NCI-H2107 treated with DMSO at 0.1 percent for 48 hours (cell line): ENCODE measurements around the gene IQSEC1.

Experiments
- DNase-seq: peaks from one replicate; lab custom pipeline; 2025; ENCODE audit not compliant: unreplicated experiment; lab: John Stamatoyannopoulos, UW

Gene IQSEC1

GRCh38 chr3:12898965-12899755 lies 174.1 kb downstream of the IQSEC1 start:
- no peak for DNase-seq

- no peak for DNase-seq
Observed at GRCh38 chr3:12898290-12898964, 174.8 kb downstream of the IQSEC1 start.

DNA sequence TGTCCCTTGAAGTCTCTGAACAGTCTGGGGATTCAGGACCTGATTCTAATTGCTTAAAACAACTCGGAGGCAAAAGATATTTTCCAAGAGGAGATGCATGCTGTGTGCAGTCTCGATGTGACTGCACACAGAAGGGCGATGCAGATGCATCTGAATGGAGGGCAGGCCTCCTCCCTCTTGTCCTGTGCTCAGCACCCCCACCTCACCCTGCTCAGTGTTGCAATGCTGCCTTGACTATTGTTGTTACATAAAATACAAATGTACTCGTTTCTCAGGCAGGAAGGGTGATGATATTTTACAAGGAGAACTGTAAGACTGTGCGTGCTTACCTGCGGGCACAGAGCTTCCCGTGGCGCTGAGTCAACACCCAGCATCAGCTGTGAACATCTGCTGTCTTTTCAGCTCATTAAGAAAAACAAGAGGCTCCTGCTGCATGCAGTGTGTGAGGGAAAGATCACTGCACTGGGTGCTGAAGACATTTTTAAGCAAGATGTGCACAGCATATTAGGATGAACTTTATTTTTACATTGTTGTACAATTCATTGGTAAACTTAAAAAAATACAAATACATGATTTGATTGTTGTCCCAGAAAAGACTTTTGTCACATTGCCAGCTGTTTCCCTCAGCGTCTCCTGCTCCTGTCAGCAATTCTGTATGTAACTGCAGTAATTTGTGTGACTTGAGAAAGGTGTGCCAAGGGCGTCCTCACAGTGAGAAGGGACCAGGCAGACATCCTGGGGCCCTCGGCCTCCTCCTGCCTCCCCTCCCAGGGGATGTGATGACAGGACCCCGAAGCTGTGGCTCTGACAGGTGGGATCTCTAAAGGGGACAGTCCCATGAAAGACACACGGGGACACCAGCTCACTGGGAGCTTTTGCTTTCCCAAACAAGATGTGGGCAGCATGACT lies 175.6 kb downstream of the IQSEC1 start:
- no peak for DNase-seq

DNA sequence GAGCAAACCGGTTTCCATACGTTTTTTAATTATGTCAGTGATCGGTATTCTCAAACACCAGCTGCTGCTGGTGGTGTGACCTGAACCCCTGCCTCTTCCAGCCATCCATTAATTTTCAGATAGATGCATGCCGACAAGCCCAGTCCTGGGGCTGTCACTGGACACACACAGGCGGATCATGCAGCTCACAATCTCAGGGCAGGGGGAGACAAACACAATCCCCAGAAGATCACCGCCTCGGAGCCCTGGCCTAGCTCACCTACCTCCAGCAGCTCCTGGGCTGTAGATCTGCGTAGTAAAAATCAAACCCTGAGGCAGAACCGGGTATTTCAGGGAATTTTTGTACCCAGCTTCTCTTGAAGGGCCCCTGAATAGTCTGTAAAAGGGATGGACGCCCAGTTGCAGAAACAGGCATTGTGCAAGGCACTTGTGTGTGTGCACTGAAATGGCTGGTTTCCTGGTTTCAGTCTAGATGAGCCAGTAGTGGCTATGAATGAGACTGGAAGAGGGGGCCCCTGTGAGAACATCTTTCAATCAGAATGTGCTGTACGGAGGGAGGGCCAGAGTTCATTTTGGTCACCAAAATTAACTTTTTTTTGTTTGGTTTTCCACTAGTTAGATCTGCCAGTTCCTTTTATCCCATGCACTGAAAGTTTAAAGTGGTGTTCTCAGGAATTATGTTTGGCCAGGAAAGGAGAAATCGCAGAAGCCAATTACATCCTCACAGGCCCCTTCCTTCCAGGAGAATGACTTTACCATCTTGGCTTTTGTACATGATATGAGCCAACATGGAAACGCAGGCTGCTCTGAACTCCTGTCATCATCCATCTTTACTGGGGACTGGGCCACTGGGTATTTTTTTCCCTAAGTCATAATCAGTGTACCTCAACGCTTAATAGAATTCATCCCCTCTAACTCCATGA lies 176.9 kb downstream of the IQSEC1 start:
- no peak for DNase-seq

DNA sequence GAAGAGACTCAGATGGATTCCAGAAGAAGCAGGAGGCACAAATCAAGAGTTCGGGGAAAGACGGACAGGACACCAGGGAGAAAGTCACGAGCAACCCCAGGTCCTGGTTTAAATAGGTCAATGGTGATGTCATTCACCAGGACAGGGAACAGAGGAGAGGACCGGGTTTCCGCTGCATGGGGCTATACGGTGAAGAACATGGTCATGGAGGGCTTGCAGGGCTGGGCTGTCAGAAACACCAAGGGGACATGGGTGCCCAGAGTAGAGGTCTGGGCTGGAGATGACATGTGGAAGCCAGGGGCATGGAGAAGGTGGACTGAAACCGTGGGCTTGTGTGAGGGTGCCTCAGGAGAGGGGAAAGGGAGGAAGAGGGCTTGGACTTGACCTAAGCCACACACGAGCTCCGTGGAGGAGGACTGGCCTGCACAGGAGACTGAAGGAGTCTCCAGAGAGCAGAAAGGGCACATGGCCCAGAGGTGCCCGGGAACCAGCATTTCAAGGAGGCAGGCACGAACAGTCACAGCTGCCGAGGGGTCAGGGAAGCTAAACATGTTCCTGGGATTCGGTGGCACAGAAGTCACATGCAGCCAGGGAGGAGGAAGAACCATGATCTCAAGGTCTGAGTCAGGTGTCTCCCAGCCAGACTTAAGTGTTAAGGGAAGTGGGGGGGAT lies 177.7 kb downstream of the IQSEC1 start:
- DNase-seq = no peak

GRCh38 chr3:12894629-12895028 lies 178.6 kb downstream of the IQSEC1 start:
- DNase-seq = no peak

DNA sequence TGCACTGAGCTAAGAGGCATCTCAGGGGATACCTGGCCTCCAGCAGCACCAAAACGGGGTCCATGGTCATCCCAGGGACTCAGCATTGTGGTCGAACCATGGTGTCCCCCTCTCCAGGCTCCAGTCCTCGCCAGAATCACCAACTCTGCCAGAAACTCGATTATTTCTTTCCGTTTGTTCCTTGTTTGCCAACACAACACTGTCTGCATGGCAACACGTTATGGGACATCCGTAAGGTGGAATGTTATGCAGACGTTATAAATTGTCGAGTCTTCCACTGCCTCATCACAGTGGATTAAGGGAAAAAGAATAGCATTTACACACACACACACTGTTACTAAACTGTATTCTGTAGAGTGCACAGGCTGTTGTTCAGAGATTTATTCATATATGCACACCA lies 179.4 kb downstream of the IQSEC1 start:
- DNase-seq = no peak

GRCh38 chr3:12893247-12893646 lies 180.0 kb downstream of the IQSEC1 start:
- no peak for DNase-seq

- no peak for DNase-seq
Observed at GRCh38 chr3:12892840-12893189, 180.4 kb downstream of the IQSEC1 start.

DNA sequence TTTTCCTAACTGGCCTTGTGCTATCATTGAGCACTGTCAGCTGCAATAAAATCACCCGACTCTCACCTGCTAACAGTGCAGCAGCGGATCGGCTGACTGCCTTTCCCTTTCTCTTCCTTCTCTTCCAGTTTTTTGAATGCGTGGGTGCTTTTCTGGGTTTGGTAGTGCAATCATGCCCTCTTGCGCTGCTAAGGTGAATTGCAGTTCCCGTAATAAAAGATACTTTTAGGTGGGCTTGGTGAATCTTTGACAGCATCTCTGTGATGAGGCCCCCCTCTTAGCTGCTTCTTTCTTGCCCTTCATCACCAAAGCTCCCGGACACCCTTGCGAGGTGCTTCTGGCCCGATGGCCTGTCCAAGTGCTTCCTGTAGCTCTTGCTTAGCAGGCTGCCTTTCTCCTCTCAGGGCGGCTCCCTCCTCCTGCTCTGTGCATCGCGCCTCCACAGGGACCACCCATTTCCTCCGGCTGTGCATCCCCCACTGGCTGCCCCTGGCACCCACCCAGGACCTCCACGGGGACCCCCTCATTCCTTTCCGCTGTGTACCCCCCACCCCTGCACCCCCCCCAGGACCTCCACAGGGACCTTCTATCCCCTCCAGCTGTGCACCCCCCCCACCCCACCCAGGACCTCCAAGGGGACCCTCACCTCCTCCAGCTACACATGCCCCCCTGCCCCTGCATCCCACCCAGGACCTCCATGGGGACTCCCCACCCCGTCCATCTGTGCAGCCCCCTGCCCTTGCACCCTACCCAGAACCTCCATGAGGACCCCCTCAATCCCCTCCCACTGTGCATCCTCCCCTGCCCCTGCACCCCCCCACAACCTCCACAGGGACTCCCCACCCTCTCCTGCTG lies 181.0 kb downstream of the IQSEC1 start:
- DNase-seq = peak; percentile 49

- no peak for DNase-seq
Observed at GRCh38 chr3:12891391-12891984, 181.7 kb downstream of the IQSEC1 start.

GRCh38 chr3:12890610-12891390 lies 182.4 kb downstream of the IQSEC1 start:
- no peak for DNase-seq

GRCh38 chr3:12886736-12887135 lies 186.5 kb downstream of the IQSEC1 start:
- DNase-seq = no peak

- DNase-seq = no peak
Observed at GRCh38 chr3:12886106-12886679, 187.0 kb downstream of the IQSEC1 start.

DNA sequence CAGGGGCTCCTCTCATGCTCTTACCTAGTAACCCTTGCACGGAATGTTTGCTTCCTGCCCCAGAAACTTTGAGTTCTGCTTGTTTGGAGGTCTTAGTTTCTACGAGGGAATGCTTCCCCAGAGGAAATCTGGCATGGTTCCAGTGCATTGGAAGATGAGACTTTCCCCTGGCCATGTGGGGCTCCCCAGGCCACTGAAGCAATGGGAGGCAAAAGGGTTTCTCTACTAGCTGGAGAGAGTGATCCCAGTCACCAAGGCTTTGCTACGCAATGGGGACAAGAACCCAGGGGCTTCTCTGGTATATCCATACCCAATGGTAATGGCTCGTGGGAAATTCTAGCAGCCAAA lies 187.7 kb downstream of the IQSEC1 start:
- DNase-seq = no peak

DNA sequence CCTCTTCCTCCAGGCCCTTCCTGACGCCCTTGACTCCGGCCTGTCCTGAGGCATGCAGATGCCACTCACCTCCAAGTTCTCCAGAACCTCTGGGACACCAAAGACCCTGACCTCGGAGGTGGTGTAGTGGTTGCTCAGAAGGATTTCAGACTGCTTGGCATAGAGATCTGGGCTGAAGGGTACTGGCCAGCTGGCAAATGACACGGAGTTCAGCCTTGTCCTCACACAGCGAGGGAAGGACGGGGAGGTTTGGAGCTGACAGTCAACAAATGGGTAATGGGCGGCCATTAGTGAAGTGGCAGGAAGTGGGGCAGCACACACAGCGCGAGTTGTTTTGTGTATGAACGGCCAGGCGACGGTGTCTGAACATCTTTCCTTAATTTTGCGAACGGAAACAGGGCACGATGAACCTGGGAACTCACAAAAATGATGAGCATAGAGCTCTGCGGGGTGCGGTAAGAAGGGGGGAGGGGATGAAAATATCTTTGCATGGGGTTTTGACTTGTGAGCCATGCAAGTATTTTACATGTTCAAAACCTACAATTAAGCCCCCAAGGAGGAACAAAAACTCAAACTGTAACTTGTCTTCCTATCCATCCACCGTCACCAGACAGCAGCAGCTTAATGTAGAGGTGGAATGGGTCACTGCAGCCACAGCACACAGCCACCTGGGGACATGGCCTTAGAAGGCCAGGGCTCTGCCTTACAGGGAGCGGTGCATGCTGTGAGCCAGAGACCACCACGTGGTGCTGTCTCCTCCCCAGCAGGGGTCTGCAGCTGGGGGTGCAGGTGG lies 188.2 kb downstream of the IQSEC1 start:
- DNase-seq = no peak

DNA sequence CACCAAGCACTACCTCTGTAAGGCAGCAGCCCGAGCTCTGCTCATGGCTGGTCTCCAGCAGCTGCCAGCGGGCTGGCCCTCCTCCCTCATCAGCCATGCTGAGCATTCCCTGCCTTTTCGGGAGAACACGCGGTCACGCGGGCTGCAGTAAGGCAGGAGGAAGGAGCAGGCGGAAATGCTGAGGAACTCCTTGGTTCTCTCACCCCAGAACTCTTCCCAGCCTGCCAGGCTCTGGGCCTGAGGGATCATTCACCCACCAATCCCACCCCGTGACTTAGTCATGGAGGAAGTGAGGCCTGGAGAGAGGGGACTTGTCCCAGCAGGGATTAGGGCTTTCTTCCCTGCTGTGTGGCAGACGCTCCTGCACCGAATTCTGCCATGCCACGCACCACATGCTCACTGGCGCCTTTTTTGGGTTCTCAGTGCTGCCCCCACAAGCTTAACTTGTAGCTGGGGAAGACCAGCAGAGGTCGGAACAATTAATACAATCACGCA lies 189.0 kb downstream of the IQSEC1 start:
- no peak for DNase-seq
